ENCODE data around the gene TFF2. TPM values are rescaled to one million over a fixed set of nuclear protein-coding genes. Genes with fewer than 3 reads are reported as not detected.

The TFF2 gene
- total RNA-seq, 2 experiments from 2014 or later: not detected

DNA sequence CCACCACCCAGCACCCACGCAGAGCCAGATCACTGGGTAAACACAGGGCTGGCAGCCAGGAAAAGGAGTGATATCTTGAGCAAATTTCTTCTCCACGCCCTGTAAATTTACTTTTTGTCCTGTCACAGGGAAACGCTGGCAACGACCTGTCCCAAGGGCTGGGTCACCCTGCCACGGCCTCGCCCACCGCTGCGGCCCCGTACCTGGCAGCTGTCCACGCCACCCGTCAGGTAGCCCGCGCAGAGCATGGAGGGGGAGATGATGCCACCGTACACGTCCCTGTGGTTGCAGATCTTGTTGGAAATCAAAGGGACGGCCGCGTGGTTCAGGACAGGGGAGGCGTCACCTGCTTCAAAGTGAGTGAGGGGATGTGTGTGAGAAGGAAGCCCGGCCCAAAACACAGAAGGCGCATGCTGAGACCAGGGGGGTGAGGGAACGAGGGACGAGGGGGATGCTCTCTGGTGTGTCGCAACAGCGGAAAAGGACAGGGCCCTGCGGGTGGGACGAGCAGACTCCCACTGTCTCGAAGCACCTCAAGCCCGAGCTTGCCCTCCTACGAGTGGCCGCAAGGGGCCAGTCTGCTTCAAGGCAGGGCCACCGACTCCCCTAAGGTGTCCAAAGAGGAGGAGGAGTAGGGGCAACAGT lies 25.7 kb upstream of the TFF2 start:
- POLR2A ChIA-PET: interaction anchor here (0.6 to 1.7 kb wide), 4 partner anchors 9 to 57 kb away, joined by 3 to 4 read pairs (median 3); partner anchors contain the start of gene TFF1
- CTCF ChIA-PET: interaction anchor here (1.6 kb wide), 1 partner anchor 12 kb away, joined by 3 read pairs; no protein-coding TSS in a partner anchor

GRCh38 chr21:42375966-42376337 lies 25.2 kb upstream of the TFF2 start:
- no peaks in the 10 kb centered on the region for H3K9me3 Mint-ChIP-seq
- CTCF ChIA-PET: no interaction called here
- intact Hi-C loops (cut with micrococcal nuclease): no loop called here
- no peak for DNase-seq
- no peak overlapping the region for H3K27ac Mint-ChIP-seq
- H3K36me3 Mint-ChIP-seq (ENCODE audit: low read depth): peaks cover 71% of the 10 kb centered on the region
- POLR2A ChIA-PET: interaction anchor here (0.6 to 1.7 kb wide), 6 partner anchors 8 to 58 kb away, joined by 3 to 5 read pairs (median 4); partner anchors contain the start of genes TFF1 and UBASH3A
- no peak for ATAC-seq
- peaks cover 42% of the 10 kb centered on the region for H3K4me1 Mint-ChIP-seq (ENCODE audit: low read depth)
- no peak overlapping the region for H3K4me3 Mint-ChIP-seq
- no peak for TF ChIP-seq CTCF (IDR thresholded peaks at IDR 0.05)
- no peaks in the 10 kb centered on the region for H3K27me3 Mint-ChIP-seq

More for the DNA sequence above, 25.7 kb upstream of the TFF2 start:
- DNase-seq (no peak), ATAC-seq (no peak)
- H3K4me1 Mint-ChIP-seq (ENCODE audit: low read depth): peaks cover 39% of the 10 kb centered on the region
- H3K36me3 Mint-ChIP-seq (ENCODE audit: low read depth): peaks cover 71% of the 10 kb centered on the region
- no peak for TF ChIP-seq CTCF (IDR thresholded peaks at IDR 0.05)
- no peaks in the 10 kb centered on the region for H3K27me3 Mint-ChIP-seq
- no peak overlapping the region for H3K4me3 Mint-ChIP-seq
- H3K9me3 Mint-ChIP-seq: no peaks in the 10 kb centered on the region
- no peak overlapping the region for H3K27ac Mint-ChIP-seq
- intact Hi-C loops (cut with micrococcal nuclease): no loop called here

GRCh38 chr21:42375506-42375905 lies 24.7 kb upstream of the TFF2 start:
- Mint-ChIP-seq H3K27me3 (no peaks in the 10 kb centered on the region), H3K36me3 (ENCODE audit: low read depth) (peaks cover 71% of the 10 kb centered on the region), H3K27ac (peak overlapping the region; percentile 86), H3K4me3 (peak overlapping the region; percentile 15), H3K4me1 (ENCODE audit: low read depth) (peaks cover 45% of the 10 kb centered on the region), H3K9me3 (no peaks in the 10 kb centered on the region)
- TF ChIP-seq CTCF (IDR thresholded peaks at IDR 0.05): no peak
- ChIA-PET CTCF (interaction anchor here (3.2 kb wide), 1 partner anchor 30 kb away, joined by 7 read pairs; no protein-coding TSS in a partner anchor), POLR2A (interaction anchor here (0.8 to 3.2 kb wide), 10 partner anchors 8 to 59 kb away, joined by 3 to 10 read pairs (median 4); partner anchors contain the start of genes TFF1 and UBASH3A)
- ATAC-seq: no peak
- intact Hi-C loops (cut with micrococcal nuclease): no loop called here
- no peak for DNase-seq

DNA sequence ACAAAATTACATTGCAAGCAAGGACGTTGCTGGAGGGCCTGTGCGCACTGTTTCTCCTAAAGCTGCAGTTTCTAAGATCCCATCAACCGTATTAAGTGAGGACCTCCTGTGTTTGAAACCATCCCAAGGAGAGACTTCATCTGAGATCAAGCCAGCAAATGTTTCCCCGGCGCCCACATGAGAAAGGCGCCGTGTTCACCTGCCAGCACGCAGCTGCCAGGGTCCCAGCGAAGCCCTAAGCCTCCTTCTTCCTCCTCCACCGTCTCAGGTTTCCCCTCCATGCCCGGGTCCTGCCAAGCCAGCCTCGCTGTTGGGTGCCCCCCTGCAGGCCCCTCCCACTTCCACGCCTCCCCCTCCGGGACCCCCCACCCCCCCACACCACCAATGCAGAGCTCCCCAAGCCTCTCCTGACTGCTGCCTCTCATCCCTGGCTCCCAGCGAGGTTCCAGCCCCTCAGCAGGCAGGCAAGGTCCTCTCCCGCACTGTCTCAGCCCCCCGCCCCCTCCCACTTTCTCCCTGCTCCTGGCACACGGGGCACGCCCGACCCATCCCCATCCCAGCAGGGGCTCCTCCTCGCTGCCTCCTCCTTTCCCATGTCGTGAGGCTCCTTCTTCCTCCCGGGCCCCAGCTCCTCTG lies 24.2 kb upstream of the TFF2 start:
- POLR2A ChIA-PET: interaction anchor here (0.7 to 3.2 kb wide), 11 partner anchors 10 to 60 kb away, joined by 3 to 15 read pairs (median 5); partner anchors contain the start of gene UBASH3A
- H3K4me3 Mint-ChIP-seq: peak overlapping the region; percentile 15
- peak; percentile 24 for DNase-seq

More for the DNA sequence above, 24.2 kb upstream of the TFF2 start:
- Mint-ChIP-seq H3K27me3 (no peaks in the 10 kb centered on the region), H3K4me1 (ENCODE audit: low read depth) (peaks cover 45% of the 10 kb centered on the region), H3K9me3 (no peaks in the 10 kb centered on the region), H3K27ac (peak overlapping the region; percentile 86), H3K36me3 (ENCODE audit: low read depth) (peaks cover 68% of the 10 kb centered on the region)
- intact Hi-C loops (cut with micrococcal nuclease): no loop called here
- ATAC-seq: no peak
- CTCF ChIA-PET: interaction anchor here (0.7 to 3.2 kb wide), 5 partner anchors 14 to 65 kb away, joined by 3 to 7 read pairs (median 5); partner anchors contain the start of gene UBASH3A
- no peak for TF ChIP-seq CTCF (IDR thresholded peaks at IDR 0.05)

All from activated CD8-positive, alpha-beta T cell treated with anti-CD3 and anti-CD28 coated beads for 36 hours (primary cell).